Loucy (cell line): ENCODE data around the gene WWTR1.
A peak's percentile ranks its signal among the peaks of the same experiment; 100 is the strongest.

Experiments used
- H2AFZ ChIP-seq: fragments of 200-600 bp; sonication (generic); 2 replicates; pipeline ENCODE4 v1.6.0; 2016; ENCODE audit warnings: antibody characterized with exemption, mild to moderate bottlenecking, low read length, moderate library complexity
- H3F3A ChIP-seq: fragments of 200-600 bp; 2 replicates; pipeline ENCODE4 v1.6.0; 2016; ENCODE audit warnings: antibody characterized with exemption, low read depth, mild to moderate bottlenecking
- H3K27me3 ChIP-seq: fragments of 200-600 bp; sonication (generic); 2 replicates; pipeline ENCODE4 v1.6.1; 2014; ENCODE audit warnings: low read length, mild to moderate bottlenecking; ENCODE audit not compliant: insufficient read depth, poor library complexity, severe bottlenecking
- H3K36me3 ChIP-seq: fragments of 200-600 bp; sonication (generic); 2 replicates; pipeline ENCODE4 v1.6.1; 2016; ENCODE audit warnings: low read length; ENCODE audit not compliant: insufficient read depth
- H3K4me1 ChIP-seq: fragments of 200-600 bp; sonication (generic); 2 replicates; pipeline ENCODE4 v1.5.1; 2014; ENCODE audit warnings: low read length, mild to moderate bottlenecking; ENCODE audit not compliant: insufficient read depth, poor library complexity, severe bottlenecking
- H3K4me2 ChIP-seq: fragments of 200-600 bp; sonication (generic); 2 replicates; pipeline ENCODE4 v1.6.0; 2014; ENCODE audit warnings: antibody characterized with exemption, low read length, low read depth, mild to moderate bottlenecking; ENCODE audit not compliant: poor library complexity, severe bottlenecking
- H3K4me3 ChIP-seq: fragments of 200-600 bp; sonication (generic); 2 replicates; pipeline ENCODE4 v1.5.1; 2014; ENCODE audit warnings: low read length, mild to moderate bottlenecking, mixed read lengths; ENCODE audit not compliant: poor library complexity, severe bottlenecking
- H3K79me2 ChIP-seq: fragments of 200-600 bp; sonication (generic); 2 replicates; pipeline ENCODE4 v1.6.1; 2014; ENCODE audit warnings: low read length; ENCODE audit not compliant: insufficient read depth
- H3K9ac ChIP-seq: fragments of 200-600 bp; sonication (generic); 2 replicates; pipeline ENCODE4 v1.6.0; 2014; ENCODE audit warnings: mild to moderate bottlenecking, low read depth, low read length, moderate library complexity; ENCODE audit not compliant: poor library complexity, severe bottlenecking
- H3K9me2 ChIP-seq: fragments of 200-600 bp; sonication (generic); replicated peaks from 2 replicates; pipeline ENCODE4 v1.6.1; 2016; ENCODE audit warnings: low read depth, low read length, mixed read lengths
- H3K9me3 ChIP-seq: fragments of 200-600 bp; sonication (generic); 2 replicates; pipeline ENCODE4 v1.6.1; 2014; ENCODE audit warnings: mild to moderate bottlenecking, antibody characterized with exemption, low read length, low read depth; ENCODE audit not compliant: insufficient read depth
- H4K20me1 ChIP-seq: fragments of 200-600 bp; sonication (generic); 2 replicates; pipeline ENCODE4 v1.6.0; 2014; ENCODE audit warnings: antibody characterized with exemption, low read length, mild to moderate bottlenecking; ENCODE audit not compliant: insufficient read depth, poor library complexity, severe bottlenecking
- CTCF ChIP-seq: fragments of 200-600 bp; sonication (generic); conservative IDR thresholded peaks from 2 replicates; pipeline ENCODE4 v1.5.1; 2014; ENCODE audit warnings: mild to moderate bottlenecking, antibody characterized with exemption, low read length
- EZH2phosphoT487 ChIP-seq: fragments of 200-600 bp; IDR thresholded peaks from 2 replicates; pipeline ENCODE4 v1.6.1; 2018; ENCODE audit warnings: antibody characterized with exemption, mild to moderate bottlenecking, moderate library complexity, borderline replicate concordance

The WWTR1 gene

DNA sequence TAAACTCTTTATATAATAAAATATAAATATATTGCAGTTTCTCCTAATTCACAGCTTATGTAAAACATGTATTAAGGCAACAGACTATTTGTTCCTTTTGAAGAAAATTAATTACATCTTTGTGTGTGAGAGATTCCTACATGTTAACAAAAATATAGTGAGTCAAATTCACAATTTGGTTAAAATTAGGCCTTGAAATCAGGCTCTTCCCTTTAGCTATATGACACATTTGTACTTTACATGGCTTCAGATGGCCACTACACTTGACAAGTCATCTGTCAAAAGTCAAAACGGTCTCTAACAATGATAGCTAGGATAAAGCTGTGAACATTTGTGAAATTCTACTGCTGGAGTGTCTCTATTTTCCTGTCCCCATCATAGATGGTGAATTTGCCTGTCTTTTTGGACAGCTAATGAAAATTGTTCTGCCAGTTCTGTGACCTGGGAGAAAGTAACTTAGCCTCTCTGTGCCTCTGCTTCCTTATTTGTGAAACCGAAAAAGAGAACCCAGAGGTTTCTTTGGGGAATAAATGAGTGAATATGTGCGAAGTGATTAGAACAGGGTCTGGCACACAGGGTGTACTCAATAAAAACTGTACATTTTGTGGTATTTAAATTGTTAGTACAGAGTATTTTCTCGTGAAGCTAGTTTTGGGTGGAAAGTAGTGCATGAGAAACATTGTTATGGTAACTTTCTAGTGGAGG is 159.7 kb downstream of the WWTR1 start:
- Histone ChIP-seq H3K79me2 (no peaks in the 10 kb centered on the region), H3K4me1 (no peaks in the 10 kb centered on the region), H4K20me1 (no peaks in the 10 kb centered on the region), H3K9ac (no peak overlapping the region), H3K36me3 (no peaks in the 10 kb centered on the region), H3F3A (no peaks in the 10 kb centered on the region), H3K4me2 (no peak overlapping the region), H3K9me3 (no peaks in the 10 kb centered on the region), H3K9me2 (no peaks in the 10 kb centered on the region), H3K4me3 (no peak overlapping the region), H3K27me3 (no peaks in the 10 kb centered on the region), H2AFZ (no peak overlapping the region)
- TF ChIP-seq EZH2phosphoT487 (no peak), CTCF (no peak)

- H3K4me3 ChIP-seq: no peak overlapping the region
- no peaks in the 10 kb centered on the region for H3K9me3 ChIP-seq
- TF ChIP-seq EZH2phosphoT487: no peak
- TF ChIP-seq CTCF: no peak
These were observed 160.9 kb downstream of the WWTR1 start for GRCh38 chr3:149496891-149497290.

DNA sequence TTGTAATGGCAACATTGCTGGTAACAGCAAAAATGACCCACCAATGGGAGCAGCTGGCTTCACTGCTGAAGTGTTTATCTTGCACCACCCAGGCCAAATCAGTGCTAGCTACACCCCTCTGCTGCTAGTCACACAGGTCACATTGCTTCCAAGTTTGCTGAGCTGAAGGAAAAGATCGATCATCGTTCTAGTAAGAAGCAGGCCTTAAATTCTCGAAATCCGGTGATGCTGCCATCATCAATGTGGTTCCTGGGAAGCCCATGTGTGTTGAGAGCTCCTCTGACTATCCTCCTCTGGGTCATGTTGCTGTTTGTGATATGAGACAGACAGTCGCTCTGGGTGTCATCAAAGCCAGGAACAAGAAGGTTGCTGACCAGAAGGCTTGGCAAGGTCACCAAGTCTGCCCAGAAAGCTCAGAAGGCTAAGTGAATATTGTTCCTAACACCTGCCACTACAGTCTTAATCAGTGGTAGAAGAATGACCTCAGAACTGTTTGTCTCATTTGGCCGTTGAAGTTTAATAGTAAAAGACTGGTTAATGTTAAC is 162.2 kb downstream of the WWTR1 start:
- H4K20me1 ChIP-seq: no peaks in the 10 kb centered on the region
- no peak overlapping the region for H3K4me3 ChIP-seq
- no peaks in the 10 kb centered on the region for H3K36me3 ChIP-seq
- H3K9me3 ChIP-seq: no peaks in the 10 kb centered on the region
- H3K9me2 ChIP-seq: no peaks in the 10 kb centered on the region
- TF ChIP-seq CTCF: no peak
- TF ChIP-seq EZH2phosphoT487: no peak
- H3K4me2 ChIP-seq: no peak overlapping the region
- no peak overlapping the region for H3K9ac ChIP-seq
- no peaks in the 10 kb centered on the region for H3K4me1 ChIP-seq
- no peaks in the 10 kb centered on the region for H3F3A ChIP-seq
- no peak overlapping the region for H2AFZ ChIP-seq
- no peaks in the 10 kb centered on the region for H3K27me3 ChIP-seq
- no peaks in the 10 kb centered on the region for H3K79me2 ChIP-seq

More at GRCh38 chr3:149496891-149497290, 160.9 kb downstream of the WWTR1 start:
- Histone ChIP-seq H3K79me2 (no peaks in the 10 kb centered on the region), H3K9ac (no peak overlapping the region), H3K4me1 (no peaks in the 10 kb centered on the region), H3K9me2 (no peaks in the 10 kb centered on the region), H3K4me2 (no peak overlapping the region), H4K20me1 (no peaks in the 10 kb centered on the region), H2AFZ (0 out of 2 replicates have a peak overlapping the region, but pooled peaks have one; percentile 29), H3K36me3 (no peaks in the 10 kb centered on the region), H3K27me3 (no peaks in the 10 kb centered on the region), H3F3A (no peaks in the 10 kb centered on the region)
